Loucy (cell line): ENCODE measurements around the gene RBM19.

Experiments
- H2AFZ ChIP-seq: fragments of 200-600 bp; sonication (generic); 2 replicates; pipeline ENCODE4 v1.6.0; 2016; ENCODE audit warnings: antibody characterized with exemption, mild to moderate bottlenecking, low read length, moderate library complexity
- H3F3A ChIP-seq: fragments of 200-600 bp; 2 replicates; pipeline ENCODE4 v1.6.0; 2016; ENCODE audit warnings: antibody characterized with exemption, low read depth, mild to moderate bottlenecking
- H3K27me3 ChIP-seq: fragments of 200-600 bp; sonication (generic); 2 replicates; pipeline ENCODE4 v1.6.1; 2014; ENCODE audit warnings: low read length, mild to moderate bottlenecking; ENCODE audit not compliant: insufficient read depth, poor library complexity, severe bottlenecking
- H3K36me3 ChIP-seq: fragments of 200-600 bp; sonication (generic); 2 replicates; pipeline ENCODE4 v1.6.1; 2016; ENCODE audit warnings: low read length; ENCODE audit not compliant: insufficient read depth
- H3K4me1 ChIP-seq: fragments of 200-600 bp; sonication (generic); 2 replicates; pipeline ENCODE4 v1.5.1; 2014; ENCODE audit warnings: low read length, mild to moderate bottlenecking; ENCODE audit not compliant: insufficient read depth, poor library complexity, severe bottlenecking
- H3K4me2 ChIP-seq: fragments of 200-600 bp; sonication (generic); 2 replicates; pipeline ENCODE4 v1.6.0; 2014; ENCODE audit warnings: antibody characterized with exemption, low read length, low read depth, mild to moderate bottlenecking; ENCODE audit not compliant: poor library complexity, severe bottlenecking
- H3K4me3 ChIP-seq: fragments of 200-600 bp; sonication (generic); 2 replicates; pipeline ENCODE4 v1.5.1; 2014; ENCODE audit warnings: low read length, mild to moderate bottlenecking, mixed read lengths; ENCODE audit not compliant: poor library complexity, severe bottlenecking
- H3K79me2 ChIP-seq: fragments of 200-600 bp; sonication (generic); 2 replicates; pipeline ENCODE4 v1.6.1; 2014; ENCODE audit warnings: low read length; ENCODE audit not compliant: insufficient read depth
- H3K9ac ChIP-seq: fragments of 200-600 bp; sonication (generic); 2 replicates; pipeline ENCODE4 v1.6.0; 2014; ENCODE audit warnings: mild to moderate bottlenecking, low read depth, low read length, moderate library complexity; ENCODE audit not compliant: poor library complexity, severe bottlenecking
- H3K9me2 ChIP-seq: fragments of 200-600 bp; sonication (generic); replicated peaks from 2 replicates; pipeline ENCODE4 v1.6.1; 2016; ENCODE audit warnings: low read depth, low read length, mixed read lengths
- H3K9me3 ChIP-seq: fragments of 200-600 bp; sonication (generic); 2 replicates; pipeline ENCODE4 v1.6.1; 2014; ENCODE audit warnings: mild to moderate bottlenecking, antibody characterized with exemption, low read length, low read depth; ENCODE audit not compliant: insufficient read depth
- H4K20me1 ChIP-seq: fragments of 200-600 bp; sonication (generic); 2 replicates; pipeline ENCODE4 v1.6.0; 2014; ENCODE audit warnings: antibody characterized with exemption, low read length, mild to moderate bottlenecking; ENCODE audit not compliant: insufficient read depth, poor library complexity, severe bottlenecking
- CTCF ChIP-seq: fragments of 200-600 bp; sonication (generic); conservative IDR thresholded peaks from 2 replicates; pipeline ENCODE4 v1.5.1; 2014; ENCODE audit warnings: mild to moderate bottlenecking, antibody characterized with exemption, low read length
- EZH2phosphoT487 ChIP-seq: fragments of 200-600 bp; IDR thresholded peaks from 2 replicates; pipeline ENCODE4 v1.6.1; 2018; ENCODE audit warnings: antibody characterized with exemption, mild to moderate bottlenecking, moderate library complexity, borderline replicate concordance

RBM19 gene

DNA sequence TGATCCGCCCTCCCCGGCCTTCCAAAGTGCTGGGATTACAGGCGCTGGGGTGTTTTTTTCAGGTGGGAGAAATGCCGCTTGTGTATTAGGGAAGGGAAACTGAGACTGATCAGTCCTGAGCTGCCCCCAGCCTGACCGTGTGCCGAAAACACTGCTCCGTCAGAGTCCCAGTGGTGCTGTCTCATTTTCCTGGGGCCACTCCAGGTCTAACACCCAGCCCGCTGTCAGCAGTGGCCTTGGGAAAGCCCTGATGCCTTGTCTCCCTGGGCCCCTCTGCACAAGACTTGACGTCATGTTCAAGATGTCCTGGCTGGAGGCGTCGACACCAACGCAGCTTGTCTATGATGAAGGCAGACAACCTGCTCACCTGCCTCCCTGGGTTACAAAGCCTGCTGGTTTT is 165.9 kb downstream of the RBM19 start:
- H3K79me2 ChIP-seq, result no peaks in the 10 kb centered on the region
- no peak overlapping the region for H2AFZ ChIP-seq
- H3K9me2 ChIP-seq, result no peaks in the 10 kb centered on the region
- no peaks in the 10 kb centered on the region for H3K27me3 ChIP-seq
- H3F3A ChIP-seq, result no peaks in the 10 kb centered on the region
- no peak overlapping the region for H3K4me2 ChIP-seq
- no peak overlapping the region for H3K4me3 ChIP-seq
- H3K4me1 ChIP-seq, result no peaks in the 10 kb centered on the region
- H3K36me3 ChIP-seq, result no peaks in the 10 kb centered on the region
- no peaks in the 10 kb centered on the region for H4K20me1 ChIP-seq
- H3K9ac ChIP-seq, result no peak overlapping the region
- no peaks in the 10 kb centered on the region for H3K9me3 ChIP-seq
- TF ChIP-seq CTCF, result no peak
- no peak for TF ChIP-seq EZH2phosphoT487

- H3K79me2 ChIP-seq, result no peaks in the 10 kb centered on the region
- no peaks in the 10 kb centered on the region for H3K27me3 ChIP-seq
- no peak overlapping the region for H3K4me2 ChIP-seq
- TF ChIP-seq EZH2phosphoT487 (no peak), CTCF (no peak)
- no peak overlapping the region for H3K9ac ChIP-seq
- no peaks in the 10 kb centered on the region for H3F3A ChIP-seq
- H3K36me3 ChIP-seq, result no peaks in the 10 kb centered on the region
- H3K4me3 ChIP-seq, result no peak overlapping the region
- no peaks in the 10 kb centered on the region for H3K4me1 ChIP-seq
- H4K20me1 ChIP-seq, result no peaks in the 10 kb centered on the region
- no peak overlapping the region for H2AFZ ChIP-seq
- no peaks in the 10 kb centered on the region for H3K9me2 ChIP-seq
- no peaks in the 10 kb centered on the region for H3K9me3 ChIP-seq
Observed at GRCh38 chr12:113798552-113798951, 167.6 kb downstream of the RBM19 start.

GRCh38 chr12:113797535-113797868 is 168.6 kb downstream of the RBM19 start:
- H3K27me3 ChIP-seq, result no peaks in the 10 kb centered on the region
- H3K9me2 ChIP-seq, result no peaks in the 10 kb centered on the region
- H3K9ac ChIP-seq, result no peak overlapping the region
- H3K4me2 ChIP-seq, result no peak overlapping the region
- TF ChIP-seq CTCF, result no peak
- no peaks in the 10 kb centered on the region for H4K20me1 ChIP-seq
- no peak overlapping the region for H3K4me3 ChIP-seq
- no peak overlapping the region for H2AFZ ChIP-seq
- no peaks in the 10 kb centered on the region for H3K36me3 ChIP-seq
- H3K9me3 ChIP-seq, result no peaks in the 10 kb centered on the region
- H3F3A ChIP-seq, result no peaks in the 10 kb centered on the region
- no peaks in the 10 kb centered on the region for H3K4me1 ChIP-seq
- no peaks in the 10 kb centered on the region for H3K79me2 ChIP-seq
